ENCODE data around the gene AKIRIN2. TPM values are rescaled to one million over a fixed set of nuclear protein-coding genes. Genes with fewer than 3 reads are reported as not detected.

AKIRIN2 gene
- total and polyA plus RNA-seq, 2 of the 13 experiments (the other 11 are each of a cell fraction or from before 2014, with no cell fraction given) = 15.6 to 23.4 TPM

- peak; percentile 70 for TF ChIP-seq GATAD1 (CRISPR knock-in tag; IDR thresholded peaks at IDR 0.05)
- peak; percentile 67; the same call in 1 of the 2 replicates for TF ChIP-seq ZNF772 (CRISPR knock-in tag; IDR thresholded peaks at IDR 0.05)
- no peak for TF ChIP-seq FOXA1 (IDR thresholded peaks at IDR 0.05)
- 0 out of 2 replicates have a peak, but pooled peaks have one; percentile 12 for TF ChIP-seq FOXA1 (CRISPR knock-in tag; IDR thresholded peaks at IDR 0.05)
- no peak for TF ChIP-seq PAWR (CRISPR knock-in tag; IDR thresholded peaks at IDR 0.05; ENCODE audit: borderline replicate concordance)
- TF ChIP-seq HNF1A (IDR thresholded peaks at IDR 0.05; ENCODE audit: low read depth) = no peak
- peak; percentile 42; the same call in 1 of the 2 replicates for TF ChIP-seq HNF1A (CRISPR knock-in tag; IDR thresholded peaks at IDR 0.05; ENCODE audit: borderline replicate concordance)
- peak; percentile 77; the same call in 1 of the 2 replicates for TF ChIP-seq DMAP1 (CRISPR knock-in tag; IDR thresholded peaks at IDR 0.05)
- no peak for TF ChIP-seq NKX3-1 (CRISPR knock-in tag; IDR thresholded peaks at IDR 0.05)
- TF ChIP-seq NFIC (IDR thresholded peaks at IDR 0.05; ENCODE audit: low read length) = peak; percentile 52; the same call in 1 of the 2 replicates
- peak; percentile 41 for TF ChIP-seq MNT (IDR thresholded peaks at IDR 0.05)
- TF ChIP-seq ZNF460 (CRISPR knock-in tag; IDR thresholded peaks at IDR 0.05; ENCODE audit: borderline replicate concordance) = no peak
- TF ChIP-seq ZNF264 (CRISPR knock-in tag; IDR thresholded peaks at IDR 0.05) = no peak
- no peak for TF ChIP-seq ZNF629 (CRISPR knock-in tag; conservative IDR thresholded peaks at IDR 0.05)
- no peak; the same call in 1 of the 2 replicates for TF ChIP-seq GATAD2A (CRISPR knock-in tag; IDR thresholded peaks at IDR 0.05)
- TF ChIP-seq DR1 (CRISPR knock-in tag; IDR thresholded peaks at IDR 0.05) = peak; percentile 81
- peak; percentile 84; the same call in 1 of the 2 replicates for TF ChIP-seq ZNF230 (CRISPR knock-in tag; IDR thresholded peaks at IDR 0.05)
- TF ChIP-seq TEAD2 (CRISPR knock-in tag; IDR thresholded peaks at IDR 0.05) = no peak
- 0 out of 2 replicates have a peak, but pooled peaks have one; percentile 11 for TF ChIP-seq MIER3 (CRISPR knock-in tag; IDR thresholded peaks at IDR 0.05; ENCODE audit: borderline replicate concordance)
- TF ChIP-seq TFE3 (CRISPR knock-in tag; IDR thresholded peaks at IDR 0.05) = 0 out of 2 replicates have a peak, but pooled peaks have one; percentile 57
Observed at GRCh38 chr6:87701676-87702588, at the start of gene AKIRIN2 (continued).
